SH-SY5Y (cell line): ENCODE measurements around the gene AP5Z1.

ENCODE experiments used
- GATA2 ChIP-seq: IDR thresholded peaks from 2 replicates; pipeline ENCODE4 v1.6.1; 2011; ENCODE audit warnings: mild to moderate bottlenecking, low read depth, low read length
- GATA3 ChIP-seq: IDR thresholded peaks from 2 replicates; pipeline ENCODE4 v1.6.1; 2011; ENCODE audit warnings: low read depth, mild to moderate bottlenecking, low read length, moderate library complexity

GRCh38 chr7:4809666-4810065 lies 34.2 kb downstream of the AP5Z1 start:
- TF ChIP-seq GATA2 (no peak), GATA3 (no peak)
